ENCODE measurements around the gene TTC28.

- TF ChIP-seq CTCF (IDR thresholded peaks at IDR 0.05) (no peak), POLR2A (IDR thresholded peaks at IDR 0.05) (no peak)
These were observed 631.1 kb downstream of the TTC28 start for GRCh38 chr22:28048529-28048928.

All from thyroid gland (tissue), 4 donors.